ENCODE results near the gene LARP1B.
"Not testable (repeated sequence)": the region's sequence is repeated elsewhere in the genome, so short reads cannot be mapped to it uniquely, and the experiment has no call there.

LARP1B gene

DNA sequence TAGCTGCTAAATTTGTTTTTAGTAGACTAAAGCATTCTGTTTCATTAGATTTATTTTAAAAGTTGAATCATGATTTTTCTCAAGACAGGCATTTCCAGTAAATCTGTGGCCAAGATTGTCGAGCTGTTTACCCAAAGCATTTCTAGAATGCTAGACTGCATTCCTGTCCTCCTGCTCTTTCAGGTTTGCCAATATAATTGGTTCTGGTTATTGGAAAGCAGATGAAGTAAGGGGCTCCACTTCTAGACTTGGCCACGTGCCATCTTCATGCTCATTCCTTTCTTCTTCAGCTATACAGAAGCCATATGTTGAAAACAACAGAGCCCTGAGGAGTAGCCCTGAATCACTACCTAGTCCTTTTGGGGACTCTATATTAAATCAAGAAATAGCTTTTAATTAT, 164.0 kb downstream of the LARP1B start:
- no peak for DNase-seq (ENCODE audit: low read depth)

DNA sequence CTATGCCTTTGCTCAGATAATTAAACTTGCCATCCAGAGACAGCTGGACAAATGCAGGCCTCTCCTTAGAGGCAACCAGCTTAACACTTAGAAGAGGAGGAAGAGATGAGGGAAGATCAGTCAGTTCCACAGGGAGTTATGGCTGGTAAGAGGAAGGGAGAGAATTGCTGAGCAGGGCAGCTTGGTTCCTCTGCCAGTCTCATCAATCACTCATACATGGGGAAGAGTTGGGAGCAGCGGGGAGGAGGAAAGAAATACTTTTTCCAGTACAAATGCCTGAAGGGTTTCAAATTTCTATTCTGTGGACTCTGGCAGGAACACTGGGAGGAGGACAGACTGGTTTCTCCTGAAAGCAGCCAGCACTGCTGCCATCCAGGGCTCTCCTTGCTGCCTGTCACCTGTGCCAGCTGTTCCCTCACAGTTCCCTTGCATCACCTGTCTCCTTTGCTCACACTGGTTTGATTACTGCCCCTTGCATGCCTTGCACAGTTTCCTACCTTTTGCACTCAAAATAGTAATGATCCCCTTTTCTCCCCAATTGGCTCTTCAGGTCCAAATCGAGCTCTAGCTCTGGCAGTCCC, 167.0 kb downstream of the LARP1B start:
- DNase-seq (ENCODE audit: low read depth), result no peak

- DNase-seq (ENCODE audit: low read depth), result no peak
These were observed 168.0 kb downstream of the LARP1B start for GRCh38 chr4:128228845-128229795.

DNA sequence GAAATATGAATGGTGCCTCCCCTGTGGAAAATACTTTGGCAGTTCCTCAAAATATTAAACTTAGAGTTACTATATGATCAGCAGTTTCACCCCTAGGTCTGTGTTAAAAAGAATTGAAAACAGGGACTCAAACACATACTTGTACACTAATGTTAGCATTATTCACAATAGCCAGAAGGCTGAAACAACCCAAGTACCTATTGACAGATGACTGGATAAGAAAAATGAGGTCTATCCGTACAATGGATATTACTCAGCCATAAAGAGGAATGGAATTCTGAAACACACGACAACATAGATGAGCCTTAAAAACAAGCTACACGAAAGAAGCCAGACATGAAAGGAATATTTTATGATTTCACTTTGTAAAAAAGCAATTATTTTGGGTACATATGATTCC, 171.6 kb downstream of the LARP1B start:
- DNase-seq (ENCODE audit: low read depth), result no peak

DNA sequence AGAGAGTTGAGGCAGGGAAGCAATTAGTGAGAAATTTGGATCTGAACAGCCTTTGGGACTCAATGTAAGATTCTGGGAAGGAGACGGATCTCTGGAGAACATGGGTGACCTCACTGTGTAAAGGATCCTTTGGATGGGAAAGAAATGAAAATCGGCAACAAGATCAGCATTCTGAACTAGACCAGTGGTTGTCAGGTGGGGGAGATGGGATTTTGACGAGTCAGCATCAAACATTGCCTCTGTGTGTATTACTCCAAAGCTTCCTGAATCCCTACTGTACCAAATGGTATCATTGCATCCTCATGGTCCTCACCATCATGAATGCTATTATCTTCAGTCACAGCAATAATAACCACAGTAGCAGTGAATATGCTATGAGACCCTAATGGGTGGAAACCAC, 173.7 kb downstream of the LARP1B start:
- DNase-seq (ENCODE audit: low read depth), result no peak

DNA sequence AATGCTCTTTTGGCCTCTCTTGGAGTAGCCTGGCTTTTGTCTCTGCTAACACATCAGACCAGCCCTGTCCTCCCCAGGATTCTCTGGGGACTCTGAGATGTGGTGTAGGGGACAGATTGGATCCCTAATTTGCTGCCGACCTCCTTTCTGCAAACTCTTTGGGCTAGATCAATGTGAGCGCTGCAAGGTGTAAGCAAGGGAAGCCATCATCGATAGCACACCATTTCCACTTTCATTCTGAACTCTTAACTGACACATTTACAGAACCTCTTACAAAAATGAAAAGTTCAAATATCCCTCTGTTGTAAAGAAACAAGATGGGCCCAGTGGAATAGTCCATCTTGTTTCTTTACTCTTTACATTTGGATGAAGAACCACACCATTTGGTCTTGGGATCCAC, 179.9 kb downstream of the LARP1B start:
- DNase-seq (ENCODE audit: low read depth), result no peak

DNA sequence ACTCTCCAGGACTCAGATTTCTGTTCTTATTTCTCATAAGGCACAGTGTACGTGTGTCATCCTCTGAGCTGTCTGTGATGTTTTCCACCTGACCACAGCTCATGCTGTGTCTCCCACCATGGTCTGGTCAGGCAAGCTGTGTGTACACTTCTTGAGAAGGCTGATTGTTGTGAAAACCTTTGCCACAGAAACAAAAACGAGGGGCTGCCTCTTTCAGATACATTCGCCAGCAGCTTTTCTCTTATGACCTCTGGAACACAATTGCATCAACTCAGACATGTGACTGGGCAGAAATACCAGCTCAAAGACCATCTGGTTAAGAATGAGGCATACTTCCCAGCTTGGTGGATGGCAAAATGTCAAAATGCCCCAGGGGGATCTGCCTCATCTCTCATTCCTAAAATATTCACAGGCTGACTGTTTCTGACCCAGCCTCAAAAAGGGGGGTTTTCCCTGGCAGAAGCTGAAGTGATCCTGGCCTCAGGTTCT, 180.4 kb downstream of the LARP1B start:
- no peak for DNase-seq (ENCODE audit: low read depth)

DNA sequence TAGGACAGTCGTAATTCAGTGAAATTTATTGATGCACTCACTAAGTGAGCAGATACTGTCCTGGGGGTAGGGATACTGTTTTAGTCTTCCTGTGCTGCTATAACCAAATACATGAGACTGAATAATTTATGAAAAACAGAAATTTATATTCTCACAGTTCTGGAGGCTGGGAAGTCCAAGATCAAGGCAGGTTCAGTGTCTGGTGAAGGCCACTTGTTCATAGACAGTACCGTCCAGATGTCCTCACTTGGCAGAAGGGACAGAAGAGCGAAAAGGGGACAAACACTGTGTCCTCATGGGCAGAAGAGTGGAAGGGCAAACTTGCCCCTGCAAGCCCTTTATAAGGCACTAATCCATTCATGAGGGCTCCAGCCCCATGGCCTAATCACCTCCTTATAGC, 180.9 kb downstream of the LARP1B start:
- no peak for DNase-seq (ENCODE audit: low read depth)

DNA sequence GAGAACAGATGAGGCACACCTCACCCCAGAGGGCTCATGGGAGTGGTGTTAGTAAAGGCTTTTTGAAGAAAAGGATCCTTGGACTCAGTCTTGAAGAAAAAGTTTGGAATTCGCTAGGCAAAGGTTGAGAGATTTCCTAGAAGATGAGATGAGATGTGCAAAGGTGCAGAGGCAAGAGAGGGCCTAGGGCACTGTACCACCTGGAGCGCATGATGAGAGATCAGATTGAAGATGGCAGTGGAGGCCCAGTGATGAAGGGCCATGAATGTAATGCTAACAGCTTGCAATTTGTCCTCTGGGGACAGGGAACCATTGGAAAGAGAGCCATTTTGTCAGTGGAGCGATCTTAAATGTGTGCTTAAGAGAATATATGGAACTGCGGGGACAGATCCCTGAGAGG, 181.5 kb downstream of the LARP1B start:
- DNase-seq (ENCODE audit: low read depth), result no peak

GRCh38 chr4:128244379-128244778, 183.3 kb downstream of the LARP1B start:
- DNase-seq (ENCODE audit: low read depth), result no peak

DNA sequence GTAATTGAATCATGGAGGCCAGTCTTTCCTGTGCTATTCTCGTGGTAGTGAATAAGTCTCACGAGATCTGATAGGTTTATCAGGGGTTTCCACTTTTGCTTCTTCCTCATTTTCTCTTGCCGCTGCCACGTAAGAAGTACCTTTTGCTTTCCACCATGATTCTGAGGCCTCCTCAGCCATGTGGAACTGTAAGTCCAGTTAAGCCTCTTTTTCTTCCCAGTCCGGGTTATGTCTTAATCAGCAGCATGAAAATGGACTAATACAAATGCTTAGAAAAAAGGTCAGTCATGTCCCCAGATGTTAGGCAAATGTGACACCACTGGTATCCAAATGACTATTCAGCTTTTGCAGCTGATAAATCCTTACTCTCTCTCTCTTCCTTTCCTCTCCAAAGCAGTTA, 184.3 kb downstream of the LARP1B start:
- not testable (repeated sequence) for DNase-seq (ENCODE audit: low read depth)

GRCh38 chr4:128247906-128248305, 186.8 kb downstream of the LARP1B start:
- DNase-seq (ENCODE audit: low read depth), result no peak

DNA sequence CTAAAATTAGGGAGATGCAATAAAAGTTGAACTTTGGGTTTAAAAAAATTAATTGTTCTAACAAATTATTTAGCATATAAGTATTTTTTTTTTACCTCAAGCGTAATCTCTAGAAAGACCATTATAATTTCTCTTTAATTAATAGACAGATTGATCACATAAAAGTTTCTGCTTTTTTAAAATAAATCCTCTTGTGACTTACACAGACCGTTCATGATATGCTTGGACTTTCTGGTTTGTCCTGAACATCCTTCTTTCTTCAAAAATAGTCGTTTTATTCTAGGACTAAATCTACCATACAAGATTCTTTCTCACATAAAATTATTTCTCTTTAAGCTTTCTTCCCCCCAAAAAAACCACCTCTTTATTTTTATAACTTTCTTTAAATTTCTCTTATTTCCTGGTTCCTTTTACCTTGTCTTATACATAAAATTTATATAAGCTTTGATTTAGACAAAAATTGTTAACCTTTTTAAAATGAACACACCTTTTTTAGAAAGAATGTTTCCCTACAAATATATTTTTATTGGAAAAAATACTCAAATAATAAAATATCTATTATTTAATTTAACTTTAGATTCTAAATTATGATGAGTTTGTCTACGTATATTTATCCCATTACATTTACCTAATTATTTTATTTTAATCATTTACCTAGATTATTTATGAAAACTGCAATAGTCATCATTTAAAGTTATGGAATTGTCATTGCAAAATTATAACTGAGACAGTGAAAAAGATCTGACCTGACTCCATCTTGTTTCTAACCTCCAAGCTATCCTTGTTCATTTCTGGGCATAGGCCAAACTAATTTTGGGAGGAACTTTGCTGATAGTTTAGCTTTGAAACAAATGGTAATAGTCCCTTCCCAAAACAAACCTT, 188.9 kb downstream of the LARP1B start:
- no peak for DNase-seq (ENCODE audit: low read depth)

DNA sequence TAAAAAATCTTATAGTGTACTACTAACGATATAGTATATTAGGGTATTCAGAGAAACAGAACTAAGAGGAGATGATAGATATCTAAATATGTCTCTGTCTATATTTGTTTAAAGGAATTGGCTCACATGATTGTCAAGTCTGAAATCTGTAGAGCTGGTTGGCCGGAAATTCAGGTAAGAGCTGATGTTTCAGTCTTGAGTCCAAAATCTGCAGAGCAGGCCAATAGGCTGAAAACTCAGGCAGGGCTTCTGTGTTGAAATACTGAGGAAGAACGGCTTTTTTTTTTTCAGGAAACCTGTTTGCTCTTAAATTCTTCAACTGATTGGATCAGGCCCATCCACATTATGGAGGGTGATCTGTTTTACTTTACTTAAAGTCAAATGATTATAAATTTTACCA, 194.8 kb downstream of the LARP1B start:
- no peak for DNase-seq (ENCODE audit: low read depth)

DNA sequence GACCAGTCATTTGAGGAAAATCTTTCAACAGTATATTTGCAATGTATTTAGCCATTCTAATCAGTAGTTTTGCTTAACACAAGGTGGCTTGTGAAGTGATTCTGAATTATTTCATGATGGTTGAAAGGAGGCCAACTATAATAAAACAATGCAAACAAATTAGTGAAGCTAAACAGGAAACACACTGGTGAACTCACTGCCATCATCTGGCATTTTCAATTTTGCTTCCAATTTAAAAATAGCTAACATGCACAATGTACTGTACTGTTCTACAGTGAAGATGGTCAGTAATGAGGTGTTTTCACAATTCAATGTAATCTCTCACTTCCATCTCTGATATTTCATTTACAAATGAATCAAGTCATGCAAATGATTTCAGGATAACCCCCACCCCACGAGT, 195.4 kb downstream of the LARP1B start:
- DNase-seq (ENCODE audit: low read depth), result no peak

- DNase-seq (ENCODE audit: low read depth), result not testable (repeated sequence)
These were observed 197.1 kb downstream of the LARP1B start for GRCh38 chr4:128258166-128258565.

DNA sequence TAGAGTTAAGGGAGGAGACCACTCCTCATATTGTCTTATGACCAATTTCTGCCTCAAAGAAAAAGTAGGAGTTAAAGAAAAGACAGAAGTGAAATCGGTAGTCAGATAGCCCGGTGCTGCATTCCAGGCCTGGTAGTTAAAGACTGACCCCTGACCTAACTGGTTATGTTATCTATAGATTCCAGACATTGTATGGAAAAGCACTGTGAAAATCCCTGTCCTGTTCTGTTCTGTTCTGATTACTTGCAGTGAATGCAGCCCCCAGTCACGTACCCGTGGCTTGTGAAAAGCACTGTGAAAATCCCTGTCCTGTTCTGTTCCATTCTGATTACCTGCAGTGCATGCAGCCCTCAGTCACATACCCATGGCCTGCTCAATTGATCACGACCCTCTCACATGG, 198.8 kb downstream of the LARP1B start:
- DNase-seq (ENCODE audit: low read depth), result not testable (repeated sequence)

Data from stimulated activated CD4-positive, alpha-beta T cell treated with anti-CD3 and anti-CD28 coated beads, Interleukin-2, amount 100 ng/mL, for 4 hours (primary cell).